ENCODE results near the gene EIF3I. TPM values are rescaled to one million over a fixed set of nuclear protein-coding genes. Genes with fewer than 3 reads are reported as not detected.
A peak's percentile ranks its signal among the peaks of the same experiment; 100 is the strongest.
"Not testable (repeated sequence)": the region's sequence is repeated elsewhere in the genome, so short reads cannot be mapped to it uniquely, and the experiment has no call there.

EIF3I gene
- total RNA-seq, 2 donors from 2014 or later = 220 to 244 TPM

DNA sequence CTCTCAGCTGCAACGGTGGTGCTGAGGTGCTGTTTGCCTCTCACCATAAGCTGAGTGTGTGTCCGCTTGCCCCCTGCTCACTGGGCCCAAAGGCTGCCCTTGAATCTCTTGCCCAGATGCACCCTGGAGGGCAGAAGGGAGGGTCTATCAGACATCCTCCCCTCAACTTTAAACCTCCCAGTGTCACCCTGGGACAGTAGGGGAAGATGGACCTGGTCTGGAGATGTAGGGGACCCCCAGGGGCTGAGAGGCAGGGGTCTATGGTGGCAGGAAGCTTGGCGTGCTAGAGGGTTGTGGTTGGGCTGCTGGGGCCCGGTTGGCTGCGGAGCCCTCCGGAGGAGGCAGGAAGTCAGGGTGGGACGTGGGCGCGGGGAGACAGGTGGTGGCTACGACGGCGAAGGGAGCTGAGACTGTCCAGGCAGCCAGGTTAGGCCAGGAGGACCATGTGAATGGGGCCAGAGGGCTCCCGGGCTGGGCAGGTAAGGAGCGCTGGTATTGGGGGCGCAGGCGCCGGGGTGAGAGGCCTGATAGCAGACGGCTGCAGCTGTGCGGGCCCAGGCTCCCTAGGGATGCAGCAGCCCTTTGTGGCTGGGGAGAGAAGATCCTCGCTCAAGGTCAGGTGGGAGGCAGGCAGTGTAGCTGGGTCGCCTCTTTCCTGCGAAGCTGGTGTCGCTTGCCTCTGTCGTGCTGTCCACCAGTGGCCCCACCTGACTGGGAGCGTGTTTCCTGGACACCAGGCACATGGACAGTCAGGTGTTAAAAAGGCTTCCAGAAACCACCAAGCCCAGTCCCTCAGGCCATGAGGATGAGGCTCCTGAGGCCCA, 28.9 kb downstream of the EIF3I start, which contains the start of gene LCK:
Gene LCK, plus strand, starts transcription at position 373 of the 824 bp plus-strand sequence. CDS start 23,065 bp downstream, outside the sequence.
- DNase-seq (ENCODE audit: low spot score) (peak; percentile 83), ATAC-seq (peak; percentile 68 to 69)
- H3K27ac Mint-ChIP-seq = peak within 1 kb of the TSS; percentile 91 to 98
- H3K36me3 Mint-ChIP-seq = peaks cover 4% of the 10 kb centered on the region
- peaks cover 51 to 57% of the 10 kb centered on the region in 2 donors for H3K4me1 Mint-ChIP-seq (ENCODE audit: low read depth in 2 of 2)
- H3K27me3 Mint-ChIP-seq = no peaks in the 10 kb centered on the region
- H3K9me3 Mint-ChIP-seq = no peaks in the 10 kb centered on the region
- H3K4me3 Mint-ChIP-seq = peak within 1 kb of the TSS; percentile 98

DNA sequence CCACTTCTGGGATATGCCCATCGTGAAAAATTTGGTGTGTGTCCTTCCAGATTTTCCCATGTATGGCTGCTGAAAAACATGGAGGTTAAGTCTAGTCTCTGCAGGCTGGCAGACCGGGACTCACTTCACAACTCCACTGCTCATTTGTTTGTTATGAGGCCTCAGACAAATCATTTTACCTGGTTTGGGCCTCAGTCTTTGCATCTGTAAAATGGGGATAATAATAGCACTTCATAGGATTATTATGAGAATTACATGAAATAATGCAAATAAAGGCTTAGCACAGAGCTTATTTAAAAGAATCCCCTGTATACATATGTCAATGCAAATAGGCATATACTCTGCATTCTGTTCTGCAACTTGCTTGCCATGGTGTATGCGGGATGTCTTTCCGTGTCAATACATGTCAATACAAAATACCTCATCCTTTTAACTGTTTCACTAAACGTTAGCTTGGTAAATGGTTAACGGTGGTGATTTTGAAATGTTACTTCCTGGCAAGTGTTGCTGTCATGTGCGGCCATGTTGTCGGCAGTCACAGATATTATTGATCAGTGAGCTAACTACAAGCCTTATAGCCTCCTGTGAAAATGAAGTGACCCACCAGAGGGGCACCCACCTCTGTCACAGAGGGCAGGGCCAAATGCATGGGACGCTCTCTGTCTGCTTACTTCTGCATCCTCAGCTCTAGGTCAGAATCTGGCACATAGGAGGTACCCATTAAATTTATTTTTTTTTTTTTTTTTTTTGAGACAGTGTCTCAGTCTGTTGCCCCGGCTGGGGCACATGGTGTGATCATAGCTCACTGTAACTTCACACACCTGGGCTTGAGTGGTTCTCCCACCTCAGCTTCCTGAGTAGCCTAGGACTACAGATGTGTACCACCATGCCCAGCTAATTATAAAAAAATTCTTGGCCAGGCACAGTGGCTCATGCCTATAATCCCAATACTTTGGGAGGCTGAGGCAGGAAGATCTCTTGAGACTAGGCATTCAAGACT, 33.2 kb downstream of the EIF3I start:
- Mint-ChIP-seq H3K36me3 (peaks cover 4% of the 10 kb centered on the region), H3K9me3 (no peaks in the 10 kb centered on the region), H3K27ac (peak overlapping the region; percentile 88 to 98), H3K27me3 (no peaks in the 10 kb centered on the region), H3K4me1 (ENCODE audit: low read depth in 2 of 2) (peaks cover 43 to 50% of the 10 kb centered on the region in 2 donors), H3K4me3 (peak overlapping the region; percentile 91)
- ATAC-seq = peak in 1 of 2 donors; percentile 37
- DNase-seq (ENCODE audit: low spot score) = no peak

DNA sequence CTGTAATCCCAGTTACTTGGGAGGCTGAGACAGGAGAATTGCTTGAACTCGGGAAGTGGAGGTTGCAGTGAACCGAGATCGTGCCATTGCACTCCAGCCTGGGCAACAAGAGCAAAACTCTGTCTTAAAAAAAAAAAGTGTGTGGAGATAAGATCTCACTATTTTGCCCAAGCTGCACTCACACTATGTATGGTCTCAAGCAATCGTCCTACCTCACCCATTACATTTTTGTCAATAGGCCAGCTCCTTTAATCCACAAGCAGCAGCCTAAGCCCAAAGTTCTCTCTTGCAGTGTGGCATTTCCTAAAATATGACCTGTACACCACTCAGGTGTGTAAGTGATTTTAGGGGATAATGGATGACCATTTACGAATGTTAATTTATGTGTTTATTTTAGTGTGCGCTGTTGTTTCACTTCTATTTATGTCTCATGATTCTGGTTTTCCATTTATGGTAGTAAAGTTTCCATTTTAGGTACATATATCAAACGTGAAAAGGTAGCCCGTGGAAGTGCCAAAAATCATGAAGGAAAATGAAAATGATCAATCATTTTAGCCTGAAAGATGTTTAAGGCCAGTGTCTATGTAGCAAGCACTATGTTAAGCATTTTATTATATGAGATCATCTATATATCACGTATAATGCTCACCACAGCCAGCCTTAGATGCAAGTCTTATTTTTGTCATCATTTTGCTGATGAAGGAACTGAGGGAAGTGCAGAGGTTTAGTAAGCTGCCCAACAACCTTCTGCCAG, 34.4 kb downstream of the EIF3I start:
- Mint-ChIP-seq H3K27me3 (no peaks in the 10 kb centered on the region), H3K4me3 (peak overlapping the region; percentile 81), H3K4me1 (ENCODE audit: low read depth in 2 of 2) (peaks cover 37 to 42% of the 10 kb centered on the region in 2 donors), H3K9me3 (no peaks in the 10 kb centered on the region), H3K27ac (peak overlapping the region; percentile 90 to 93), H3K36me3 (peaks cover 3% of the 10 kb centered on the region)
- DNase-seq (ENCODE audit: low spot score) (no peak), ATAC-seq (no peak)

DNA sequence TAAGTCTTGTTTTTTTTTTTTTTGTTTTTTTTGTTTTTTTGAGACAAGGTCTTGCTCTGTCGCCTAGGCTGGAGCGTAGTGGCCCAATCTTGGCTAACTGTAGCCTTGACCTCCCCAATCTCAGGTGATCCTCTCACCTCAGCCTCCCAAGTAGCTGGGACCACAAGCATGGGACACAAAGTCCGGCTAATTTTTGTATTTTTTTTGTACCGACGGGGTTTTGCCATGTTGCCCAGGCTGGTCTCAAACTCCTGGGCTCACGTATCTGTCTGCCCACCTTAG, 35.0 kb downstream of the EIF3I start:
- no peaks in the 10 kb centered on the region for H3K36me3 Mint-ChIP-seq
- peak overlapping the region; percentile 81 for H3K4me3 Mint-ChIP-seq
- no peaks in the 10 kb centered on the region for H3K9me3 Mint-ChIP-seq
- H3K4me1 Mint-ChIP-seq (ENCODE audit: low read depth in 2 of 2) = peaks cover 32 to 37% of the 10 kb centered on the region in 2 donors
- ATAC-seq (no peak), DNase-seq (ENCODE audit: low spot score) (no peak)
- H3K27ac Mint-ChIP-seq = peak overlapping the region; percentile 90 to 93
- H3K27me3 Mint-ChIP-seq = no peaks in the 10 kb centered on the region

DNA sequence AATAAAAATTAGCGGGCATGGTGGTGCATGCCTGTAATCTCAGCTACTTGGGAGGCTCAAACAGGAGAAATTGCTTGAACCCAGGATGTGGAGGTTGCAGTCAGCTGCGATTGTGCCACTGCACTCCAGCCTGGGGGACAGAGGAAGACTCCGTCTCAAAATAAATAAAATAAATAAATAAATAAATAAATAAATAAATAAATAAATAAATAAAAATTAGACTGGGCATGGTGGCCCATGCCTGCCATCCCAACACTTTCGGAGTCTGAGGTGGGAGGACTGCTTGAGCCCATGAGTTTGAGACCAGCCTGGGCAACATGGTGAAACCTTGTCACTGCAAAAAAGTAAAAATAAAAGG, 41.0 kb downstream of the EIF3I start:
- Mint-ChIP-seq H3K27ac (peak overlapping the region in 1 of 2 donors; percentile 53), H3K4me1 (ENCODE audit: low read depth in 2 of 2) (peaks cover 29 to 31% of the 10 kb centered on the region in 2 donors)
- not testable (repeated sequence) for H3K9me3 Mint-ChIP-seq; H3K36me3 Mint-ChIP-seq; H3K4me3 Mint-ChIP-seq; H3K27me3 Mint-ChIP-seq; DNase-seq (ENCODE audit: low spot score); ATAC-seq

DNA sequence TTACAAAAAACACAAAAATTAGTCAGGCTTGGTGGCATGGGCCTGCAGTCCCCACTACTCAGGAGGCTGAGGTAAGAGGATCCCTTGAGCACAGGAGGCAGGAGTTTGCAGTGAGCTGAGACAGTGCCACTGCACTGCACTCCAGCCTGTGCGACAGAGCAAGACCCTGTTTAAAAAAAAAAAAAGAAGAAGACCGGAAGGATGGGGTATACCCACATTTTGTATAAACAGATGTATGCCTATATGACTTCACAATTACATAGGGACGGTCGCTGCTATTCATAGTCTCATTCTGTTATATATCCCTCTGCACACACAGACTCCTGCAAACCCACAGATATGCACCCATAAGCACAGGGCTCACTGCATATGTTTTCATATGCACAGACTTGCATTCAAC, 41.5 kb downstream of the EIF3I start:
- DNase-seq (ENCODE audit: low spot score) = no peak
- H3K27ac Mint-ChIP-seq = peak overlapping the region; percentile 25 to 53
- peak in 1 of 2 donors; percentile 73 for ATAC-seq
- peaks cover 29 to 31% of the 10 kb centered on the region in 2 donors for H3K4me1 Mint-ChIP-seq (ENCODE audit: low read depth in 2 of 2)
- H3K9me3 Mint-ChIP-seq = peaks cover 3% of the 10 kb centered on the region
- H3K27me3 Mint-ChIP-seq = no peaks in the 10 kb centered on the region
- peaks cover 6% of the 10 kb centered on the region for H3K36me3 Mint-ChIP-seq
- peak overlapping the region; percentile 48 for H3K4me3 Mint-ChIP-seq

DNA sequence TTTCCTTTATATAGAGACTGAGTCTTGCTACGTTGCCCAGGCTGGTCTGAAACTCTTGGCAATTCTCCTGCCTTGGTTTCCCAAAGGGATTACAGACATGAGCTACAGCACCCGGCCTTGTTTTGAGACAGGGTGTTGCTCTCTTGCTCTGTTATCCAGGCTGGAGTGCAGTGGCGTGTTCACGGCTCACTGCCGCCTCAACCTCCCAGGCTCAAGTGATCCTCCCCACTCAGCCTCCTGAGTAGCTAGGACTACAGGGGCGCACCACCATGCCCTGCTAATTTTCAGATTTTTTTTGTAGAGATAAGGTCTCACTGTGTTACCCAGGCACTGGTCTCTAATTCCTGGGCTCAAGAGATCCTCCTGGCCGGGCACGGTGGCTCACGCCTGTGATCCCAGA, 43.6 kb downstream of the EIF3I start:
- Mint-ChIP-seq H3K4me1 (ENCODE audit: low read depth in 2 of 2) (peaks cover 24 to 26% of the 10 kb centered on the region in 2 donors), H3K9me3 (peaks cover 3% of the 10 kb centered on the region), H3K27ac (peak overlapping the region; percentile 56 to 94), H3K36me3 (peaks cover 6% of the 10 kb centered on the region), H3K27me3 (no peaks in the 10 kb centered on the region), H3K4me3 (no peak overlapping the region)
- ATAC-seq = no peak
- DNase-seq (ENCODE audit: low spot score) = no peak

DNA sequence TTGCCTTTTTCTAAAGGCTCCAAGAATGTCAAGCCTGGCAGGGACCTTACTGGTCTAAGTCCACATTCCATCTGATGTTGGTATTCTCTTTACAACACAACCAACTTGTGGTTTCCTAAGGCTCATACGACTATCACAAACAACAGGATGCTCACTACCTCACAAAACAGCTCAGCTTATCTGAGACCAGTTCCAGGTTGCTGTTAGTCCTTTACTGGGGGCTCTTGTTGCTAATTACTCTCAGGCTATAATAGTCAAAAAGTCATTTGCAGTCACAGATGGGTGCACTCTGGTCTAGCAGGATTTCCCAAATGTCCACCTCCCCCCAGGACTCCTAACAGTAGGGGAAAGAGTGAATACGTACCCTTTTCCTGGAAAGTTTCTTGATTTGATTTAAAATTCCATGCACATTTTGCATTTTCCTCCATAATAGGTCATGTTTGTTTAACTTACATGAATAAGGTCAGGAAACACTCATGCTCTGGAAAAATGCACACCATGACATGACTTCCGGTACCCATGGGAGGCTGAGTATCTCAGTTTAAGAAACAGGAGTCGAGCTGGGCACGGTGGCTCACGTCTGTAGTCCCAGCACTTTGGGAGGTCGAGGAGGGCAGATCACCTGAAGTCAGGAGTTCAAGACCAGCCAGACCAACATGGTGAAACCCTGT, 44.8 kb downstream of the EIF3I start:
- H3K27me3 Mint-ChIP-seq = no peaks in the 10 kb centered on the region
- H3K4me1 Mint-ChIP-seq (ENCODE audit: low read depth in 2 of 2) = peaks cover 31 to 32% of the 10 kb centered on the region in 2 donors
- H3K36me3 Mint-ChIP-seq = peaks cover 6% of the 10 kb centered on the region
- no peak for DNase-seq (ENCODE audit: low spot score)
- ATAC-seq = no peak
- peak overlapping the region; percentile 74 for H3K4me3 Mint-ChIP-seq
- H3K27ac Mint-ChIP-seq = peak overlapping the region; percentile 91 to 94
- H3K9me3 Mint-ChIP-seq = peaks cover 3% of the 10 kb centered on the region

DNA sequence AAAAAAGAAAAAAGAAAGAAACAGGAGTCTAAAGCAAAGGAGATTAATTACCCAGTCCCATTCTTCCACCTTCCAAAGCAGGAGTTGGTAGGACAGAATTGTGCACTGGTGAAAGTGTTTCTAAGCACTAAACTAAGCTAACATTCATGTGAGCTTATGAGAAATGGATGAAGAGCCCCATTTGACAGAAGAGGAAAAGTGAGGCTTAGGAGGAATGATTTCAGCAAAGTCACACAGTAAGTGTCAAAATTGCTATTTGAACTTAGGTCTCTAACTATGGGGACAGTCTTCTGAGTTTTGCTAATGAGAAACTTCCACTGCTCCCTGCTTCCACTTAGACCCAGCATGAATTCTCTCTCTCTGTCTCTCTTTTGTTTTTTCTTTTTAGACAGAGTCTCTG, 47.5 kb downstream of the EIF3I start:
- ATAC-seq (no peak), DNase-seq (ENCODE audit: low spot score) (no peak)
- Mint-ChIP-seq H3K27me3 (no peaks in the 10 kb centered on the region), H3K27ac (peak overlapping the region in 1 of 2 donors; percentile 65), H3K4me3 (no peak overlapping the region), H3K9me3 (peaks cover 3% of the 10 kb centered on the region), H3K36me3 (peaks cover 6% of the 10 kb centered on the region), H3K4me1 (ENCODE audit: low read depth in 2 of 2) (peaks cover 46 to 49% of the 10 kb centered on the region in 2 donors)

DNA sequence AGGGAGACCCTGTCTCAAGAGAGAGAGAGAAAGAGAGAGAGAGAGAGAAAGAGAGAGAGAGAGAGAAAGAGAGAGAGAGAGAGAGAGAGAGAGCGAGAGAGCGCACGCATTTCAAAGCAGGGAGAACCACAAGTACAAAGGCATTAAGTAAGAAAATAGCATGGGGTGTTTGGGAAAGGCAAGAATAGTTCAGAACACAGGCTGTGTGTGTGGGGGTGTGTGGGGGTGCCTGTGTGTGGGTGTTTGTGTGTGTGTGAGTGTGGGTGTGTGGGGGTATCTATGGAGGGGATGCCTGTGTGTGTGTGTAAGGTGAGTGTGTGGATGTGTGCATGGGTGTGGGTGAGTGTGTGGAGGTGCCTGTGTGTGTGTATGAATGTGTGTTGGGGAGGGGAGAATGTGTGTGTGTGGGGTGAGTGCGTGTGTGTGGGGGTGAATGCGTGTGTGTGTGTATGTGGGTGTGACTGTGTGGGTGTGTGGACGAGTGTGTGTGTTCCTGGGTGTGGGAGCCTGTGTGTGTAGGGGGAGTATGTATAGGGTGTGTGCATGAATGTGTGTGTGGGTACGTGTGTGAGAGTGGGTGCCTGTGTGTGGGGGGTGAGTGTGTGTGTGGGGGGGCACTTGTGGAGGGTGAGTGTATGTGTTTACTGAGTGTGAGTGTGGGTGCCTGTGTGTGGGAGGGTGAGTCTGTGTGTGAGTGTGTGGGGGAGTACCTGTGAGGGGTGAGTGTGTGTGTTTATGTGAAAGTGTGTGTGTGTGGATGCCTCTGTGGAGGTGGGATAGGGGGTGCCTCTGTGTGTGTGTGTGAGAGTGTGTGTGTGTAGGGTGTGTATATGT, 50.6 kb downstream of the EIF3I start:
- Mint-ChIP-seq H3K27ac (peak overlapping the region; percentile 78 to 94), H3K27me3 (no peaks in the 10 kb centered on the region), H3K9me3 (no peaks in the 10 kb centered on the region), H3K4me3 (peak overlapping the region; percentile 63), H3K36me3 (no peaks in the 10 kb centered on the region), H3K4me1 (ENCODE audit: low read depth in 2 of 2) (peaks cover 32 to 33% of the 10 kb centered on the region in 2 donors)
- peak; percentile 29 to 46 for ATAC-seq
- DNase-seq (ENCODE audit: low spot score) = no peak

DNA sequence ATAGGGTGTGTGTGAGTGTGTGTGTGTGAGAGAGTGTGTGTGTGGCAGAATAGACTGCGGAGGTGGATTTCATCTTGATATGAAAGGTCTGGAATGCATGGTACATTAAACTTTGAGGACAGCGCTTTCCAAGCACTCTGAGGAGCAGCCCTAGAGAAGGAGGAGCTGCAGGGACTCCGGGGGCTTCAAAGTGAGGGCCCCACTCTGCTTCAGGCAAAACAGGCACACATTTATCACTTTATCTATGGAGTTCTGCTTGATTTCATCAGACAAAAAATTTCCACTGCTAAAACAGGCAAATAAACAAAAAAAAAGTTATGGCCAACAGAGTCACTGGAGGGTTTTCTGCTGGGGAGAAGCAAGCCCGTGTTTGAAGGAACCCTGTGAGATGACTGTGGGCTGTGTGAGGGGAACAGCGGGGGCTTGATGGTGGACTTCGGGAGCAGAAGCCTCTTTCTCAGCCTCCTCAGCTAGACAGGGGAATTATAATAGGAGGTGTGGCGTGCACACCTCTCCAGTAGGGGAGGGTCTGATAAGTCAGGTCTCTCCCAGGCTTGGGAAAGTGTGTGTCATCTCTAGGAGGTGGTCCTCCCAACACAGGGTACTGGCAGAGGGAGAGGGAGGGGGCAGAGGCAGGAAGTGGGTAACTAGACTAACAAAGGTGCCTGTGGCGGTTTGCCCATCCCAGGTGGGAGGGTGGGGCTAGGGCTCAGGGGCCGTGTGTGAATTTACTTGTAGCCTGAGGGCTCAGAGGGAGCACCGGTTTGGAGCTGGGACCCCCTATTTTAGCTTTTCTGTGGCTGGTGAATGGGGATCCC, 51.4 kb downstream of the EIF3I start:
- H3K27me3 Mint-ChIP-seq = no peaks in the 10 kb centered on the region
- peak overlapping the region; percentile 78 to 94 for H3K27ac Mint-ChIP-seq
- DNase-seq (ENCODE audit: low spot score) (no peak), ATAC-seq (peak; percentile 64 to 77)
- no peaks in the 10 kb centered on the region for H3K9me3 Mint-ChIP-seq
- no peaks in the 10 kb centered on the region for H3K36me3 Mint-ChIP-seq
- peak overlapping the region; percentile 63 for H3K4me3 Mint-ChIP-seq
- H3K4me1 Mint-ChIP-seq (ENCODE audit: low read depth in 2 of 2) = peaks cover 32 to 33% of the 10 kb centered on the region in 2 donors

All from natural killer cell treated with Interleukin-12 subunit alpha and Interleukin-12 subunit beta and Interleukin-15 and Interleukin-18, amount 100 ng/mL, for 72 hours (primary cell).